HCT116 (cell line): Measurements from ENCODE around the gene CISTR.

Experiments used
- JUND ChIP-seq: IDR thresholded peaks from 2 replicates; pipeline ENCODE4 v1.6.1; 2012
- SRF ChIP-seq: IDR thresholded peaks from 2 replicates; pipeline ENCODE4 v1.6.1; 2012; ENCODE audit warnings: low read depth
- TF ChIP-seq, protein P1 (sequence below), 3 experiments: fragments of 200-600 bp in 1 of 3; sonication (generic) in 1 of 3; IDR thresholded peaks in 2 of 3; conservative IDR thresholded peaks in 1 of 3; 2 replicates each; pipeline ENCODE4 v1.5.1; 2012 to 2017; ENCODE audit warnings: low read depth in 2 of 3, low read length in 2 of 3, antibody characterized with exemption in 1 of 3, borderline replicate concordance in 1 of 3, control low read depth in 1 of 3, mild to moderate bottlenecking in 1 of 3, mixed read lengths in 1 of 3, mixed run types in 1 of 3, moderate library complexity in 1 of 3; ENCODE audit not compliant: insufficient read depth in 1 of 3

DNA sequence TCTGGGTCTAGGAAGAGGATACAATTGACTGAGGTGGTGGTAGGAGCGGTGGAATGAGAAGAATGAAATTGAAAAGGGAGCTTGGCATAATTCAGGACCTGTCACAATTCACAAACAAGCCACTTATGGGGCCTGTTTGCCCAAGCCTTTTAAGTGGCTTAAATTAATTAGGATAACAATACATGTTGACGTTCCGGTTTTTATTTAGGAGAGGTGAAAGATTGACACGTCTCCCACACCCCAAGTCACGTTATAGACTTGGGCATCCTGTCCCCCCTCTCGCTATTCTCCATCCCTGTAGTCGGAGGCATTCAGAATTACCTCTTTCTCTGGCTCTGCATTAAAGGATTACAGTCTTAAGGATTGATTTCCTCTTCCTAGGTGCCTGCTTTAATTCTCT is 23.6 kb downstream of the CISTR start:
- TF ChIP-seq SRF (no peak), JUND (no peak)
- TF ChIP-seq, protein P1, sequence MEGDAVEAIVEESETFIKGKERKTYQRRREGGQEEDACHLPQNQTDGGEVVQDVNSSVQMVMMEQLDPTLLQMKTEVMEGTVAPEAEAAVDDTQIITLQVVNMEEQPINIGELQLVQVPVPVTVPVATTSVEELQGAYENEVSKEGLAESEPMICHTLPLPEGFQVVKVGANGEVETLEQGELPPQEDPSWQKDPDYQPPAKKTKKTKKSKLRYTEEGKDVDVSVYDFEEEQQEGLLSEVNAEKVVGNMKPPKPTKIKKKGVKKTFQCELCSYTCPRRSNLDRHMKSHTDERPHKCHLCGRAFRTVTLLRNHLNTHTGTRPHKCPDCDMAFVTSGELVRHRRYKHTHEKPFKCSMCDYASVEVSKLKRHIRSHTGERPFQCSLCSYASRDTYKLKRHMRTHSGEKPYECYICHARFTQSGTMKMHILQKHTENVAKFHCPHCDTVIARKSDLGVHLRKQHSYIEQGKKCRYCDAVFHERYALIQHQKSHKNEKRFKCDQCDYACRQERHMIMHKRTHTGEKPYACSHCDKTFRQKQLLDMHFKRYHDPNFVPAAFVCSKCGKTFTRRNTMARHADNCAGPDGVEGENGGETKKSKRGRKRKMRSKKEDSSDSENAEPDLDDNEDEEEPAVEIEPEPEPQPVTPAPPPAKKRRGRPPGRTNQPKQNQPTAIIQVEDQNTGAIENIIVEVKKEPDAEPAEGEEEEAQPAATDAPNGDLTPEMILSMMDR (IDR thresholded peaks at IDR 0.05 in 2 of 3, conservative IDR thresholded peaks at IDR 0.05 in 1 of 3; ENCODE audit: borderline replicate concordance in 1 of 3, insufficient read depth in 1 of 3, low read depth in 2 of 3, low read length in 2 of 3): no peak
